Measurements from ENCODE around the gene SLC24A3. TPM values are rescaled to one million over a fixed set of nuclear protein-coding genes. Genes with fewer than 3 reads are reported as not detected.

SLC24A3 gene
- total and polyA plus RNA-seq, 2 experiments from 2014 or later, result not detected

DNA sequence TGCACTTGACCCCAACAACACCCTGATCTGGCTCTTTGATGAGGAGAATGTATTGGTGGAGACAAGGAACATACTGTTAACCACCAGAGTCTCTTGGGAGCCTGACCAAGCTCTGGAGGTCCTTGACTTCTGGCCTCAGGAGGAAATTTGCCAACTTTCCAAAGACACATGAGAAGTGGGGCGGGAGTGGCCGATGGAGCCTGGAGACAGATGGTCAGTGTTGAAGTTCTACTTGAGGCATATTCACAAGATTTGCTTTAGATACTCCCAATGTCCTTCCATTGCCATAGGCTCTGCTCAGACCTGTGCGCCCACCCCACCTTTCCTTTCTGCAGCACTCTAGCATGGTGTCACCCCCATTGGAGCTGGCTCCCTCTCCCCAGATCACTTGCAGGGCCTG is 241.0 kb downstream of the SLC24A3 start:
- no peak overlapping the region for H3K27ac ChIP-seq
- H3K4me2 ChIP-seq (ENCODE audit: unreplicated experiment), result no peak overlapping the region
- H3F3A ChIP-seq (ENCODE audit: insufficient read depth), result no peaks in the 10 kb centered on the region
- no peak overlapping the region for H2AFZ ChIP-seq
- H3K9ac ChIP-seq, result no peak overlapping the region
- 62 to 70% methylated on average over 3 of the region's 3 CpGs for WGBS, 2 experiments (ENCODE audit: low coverage in 1 of 2, low lambda C conversion rate in 2 of 2, missing lambda C conversion rate in 2 of 2)
- H3K9me2 ChIP-seq (ENCODE audit: insufficient read depth), result no peaks in the 10 kb centered on the region
- no peak overlapping the region for H3K4me3 ChIP-seq
- H3K36me3 ChIP-seq (ENCODE audit: low read depth), result no peaks in the 10 kb centered on the region
- no peak for TF ChIP-seq EZH2phosphoT487 (IDR thresholded peaks at IDR 0.05; ENCODE audit: insufficient read depth, low read depth)
- TF ChIP-seq EZH2 (IDR thresholded peaks at IDR 0.05; ENCODE audit: insufficient read depth, poor library complexity, severe bottlenecking), result no peak
- no peaks in the 10 kb centered on the region for H3K27me3 ChIP-seq (replicated peaks; ENCODE audit: insufficient read depth)
- H3K4me1 ChIP-seq (ENCODE audit: insufficient read depth), result no peaks in the 10 kb centered on the region
- in situ Hi-C loops (cut with MboI), result no loop called here
- H3K79me2 ChIP-seq (ENCODE audit: insufficient read depth), result no peaks in the 10 kb centered on the region
- H3K9me3 ChIP-seq (ENCODE audit: low read depth), result no peaks in the 10 kb centered on the region
- DNase-seq, result no peak
- no peaks in the 10 kb centered on the region for H4K20me1 ChIP-seq (ENCODE audit: insufficient read depth)

DNA sequence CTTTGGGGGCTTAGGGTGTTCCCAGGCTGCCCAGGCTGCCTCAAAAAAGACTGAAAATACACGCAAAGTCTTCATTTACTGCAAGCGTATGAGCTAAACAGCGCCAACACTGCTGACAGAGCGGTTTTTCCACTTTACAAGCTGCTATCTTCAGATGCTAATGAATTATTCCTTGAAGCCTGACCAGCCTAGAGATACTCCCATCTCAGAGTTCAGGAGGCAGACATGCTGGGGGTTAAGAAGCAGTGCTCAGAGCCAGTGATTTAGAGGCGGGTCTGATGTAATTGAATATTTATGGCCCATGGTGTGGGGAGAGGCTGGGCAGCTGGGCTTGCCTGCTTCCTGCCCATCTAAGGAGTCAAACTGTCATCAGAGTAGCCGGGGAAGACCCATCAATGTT is 241.4 kb downstream of the SLC24A3 start:
- no peaks in the 10 kb centered on the region for H3K36me3 ChIP-seq (ENCODE audit: low read depth)
- no peak overlapping the region for H3K4me2 ChIP-seq (ENCODE audit: unreplicated experiment)
- no peaks in the 10 kb centered on the region for H3F3A ChIP-seq (ENCODE audit: insufficient read depth)
- no peaks in the 10 kb centered on the region for H3K4me1 ChIP-seq (ENCODE audit: insufficient read depth)
- H4K20me1 ChIP-seq (ENCODE audit: insufficient read depth), result no peaks in the 10 kb centered on the region
- H2AFZ ChIP-seq, result no peak overlapping the region
- no peaks in the 10 kb centered on the region for H3K27me3 ChIP-seq (replicated peaks; ENCODE audit: insufficient read depth)
- H3K79me2 ChIP-seq (ENCODE audit: insufficient read depth), result no peaks in the 10 kb centered on the region
- H3K4me3 ChIP-seq, result no peak overlapping the region
- no peak overlapping the region for H3K9ac ChIP-seq
- H3K9me3 ChIP-seq (ENCODE audit: low read depth), result no peaks in the 10 kb centered on the region
- H3K9me2 ChIP-seq (ENCODE audit: insufficient read depth), result no peaks in the 10 kb centered on the region
- WGBS, 2 experiments (ENCODE audit: low coverage in 1 of 2, low lambda C conversion rate in 2 of 2, missing lambda C conversion rate in 2 of 2), result 57 to 63% methylated on average over 6 of the region's 6 CpGs
- in situ Hi-C loops (cut with MboI), result no loop called here
- TF ChIP-seq EZH2 (IDR thresholded peaks at IDR 0.05; ENCODE audit: insufficient read depth, poor library complexity, severe bottlenecking), result no peak
- TF ChIP-seq EZH2phosphoT487 (IDR thresholded peaks at IDR 0.05; ENCODE audit: insufficient read depth, low read depth), result no peak
- DNase-seq, result no peak
- H3K27ac ChIP-seq, result no peak overlapping the region

DNA sequence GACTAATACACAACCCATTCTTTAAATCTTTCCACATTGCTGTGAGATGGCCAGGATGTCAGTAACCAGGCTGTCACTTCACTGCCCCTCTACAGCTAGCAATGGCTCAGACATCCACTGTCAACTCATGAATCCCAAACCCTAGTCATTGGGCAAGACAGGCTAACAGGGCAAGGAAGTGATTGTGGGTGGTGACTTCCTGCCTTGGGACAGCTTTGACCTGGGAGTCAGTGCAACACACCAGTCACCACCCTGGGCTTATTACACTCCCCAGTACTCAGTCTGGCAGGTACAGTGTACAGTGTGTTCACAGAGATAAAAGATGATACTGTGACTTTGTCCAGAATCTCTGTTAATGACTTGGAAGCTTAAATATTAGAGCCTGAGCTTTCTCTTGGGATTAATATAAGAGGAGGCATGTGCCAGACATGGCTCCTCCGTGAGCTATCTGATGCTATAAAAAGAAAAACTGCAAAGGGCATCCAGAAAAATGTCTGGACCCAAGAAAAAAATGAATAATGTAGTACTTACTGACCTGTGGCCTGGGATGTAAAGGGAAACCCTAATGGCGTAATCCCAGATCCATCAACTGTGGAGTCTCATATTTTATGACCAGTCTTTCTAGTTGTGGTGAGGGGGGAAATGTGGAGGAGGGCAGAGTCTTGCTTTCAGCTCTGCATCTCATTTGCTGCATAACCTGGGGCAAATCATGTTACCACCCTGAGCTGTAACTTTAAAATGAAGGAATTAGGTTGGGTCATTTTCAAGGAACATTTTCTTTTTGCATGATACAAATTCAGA is 244.4 kb downstream of the SLC24A3 start:
- H3K4me1 ChIP-seq (ENCODE audit: insufficient read depth), result no peaks in the 10 kb centered on the region
- H3K9ac ChIP-seq, result no peak overlapping the region
- DNase-seq, result no peak
- no peak overlapping the region for H2AFZ ChIP-seq
- no peak overlapping the region for H3K4me2 ChIP-seq (ENCODE audit: unreplicated experiment)
- H3K4me3 ChIP-seq, result no peak overlapping the region
- no peaks in the 10 kb centered on the region for H3K9me3 ChIP-seq (ENCODE audit: low read depth)
- H3K27ac ChIP-seq, result no peak overlapping the region
- no peaks in the 10 kb centered on the region for H3K27me3 ChIP-seq (replicated peaks; ENCODE audit: insufficient read depth)
- H3K9me2 ChIP-seq (ENCODE audit: insufficient read depth), result no peaks in the 10 kb centered on the region
- in situ Hi-C loops (cut with MboI), result no loop called here
- no peaks in the 10 kb centered on the region for H3K79me2 ChIP-seq (ENCODE audit: insufficient read depth)
- no peaks in the 10 kb centered on the region for H3K36me3 ChIP-seq (ENCODE audit: low read depth)
- 50 to 58% methylated on average over 2 of the region's 2 CpGs for WGBS, 2 experiments (ENCODE audit: low coverage in 1 of 2, low lambda C conversion rate in 2 of 2, missing lambda C conversion rate in 2 of 2)
- H4K20me1 ChIP-seq (ENCODE audit: insufficient read depth), result no peaks in the 10 kb centered on the region
- TF ChIP-seq EZH2phosphoT487 (IDR thresholded peaks at IDR 0.05; ENCODE audit: insufficient read depth, low read depth) (no peak), EZH2 (IDR thresholded peaks at IDR 0.05; ENCODE audit: insufficient read depth, poor library complexity, severe bottlenecking) (no peak)
- H3F3A ChIP-seq (ENCODE audit: insufficient read depth), result no peaks in the 10 kb centered on the region

DNA sequence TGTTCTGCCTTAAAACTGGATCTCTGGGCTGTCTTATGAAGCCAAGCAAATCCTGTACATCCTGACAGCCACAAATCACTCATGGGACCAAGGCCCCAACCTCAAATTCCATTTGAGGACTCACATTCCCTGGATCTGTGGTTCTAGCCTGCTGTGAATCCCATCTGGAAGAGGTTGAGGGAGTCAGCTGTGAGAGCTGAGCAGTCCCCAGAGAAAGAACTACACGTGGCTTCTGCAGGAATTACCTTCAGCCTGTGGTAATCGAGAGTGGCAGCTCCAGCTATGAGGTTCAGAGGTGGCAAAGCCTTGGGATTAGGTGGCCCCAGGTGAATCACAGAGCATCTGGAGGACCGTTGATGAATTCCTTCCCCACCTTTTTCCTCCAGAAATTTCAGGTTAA is 245.2 kb downstream of the SLC24A3 start:
- Histone ChIP-seq H3K36me3 (ENCODE audit: low read depth) (no peaks in the 10 kb centered on the region), H3K27ac (no peak overlapping the region), H2AFZ (no peak overlapping the region), H3K4me1 (ENCODE audit: insufficient read depth) (no peaks in the 10 kb centered on the region), H3K79me2 (ENCODE audit: insufficient read depth) (no peaks in the 10 kb centered on the region), H3K9ac (no peak overlapping the region), H3K4me3 (no peak overlapping the region), H3K9me2 (ENCODE audit: insufficient read depth) (no peaks in the 10 kb centered on the region), H3K9me3 (ENCODE audit: low read depth) (no peaks in the 10 kb centered on the region), H3K27me3 (replicated peaks; ENCODE audit: insufficient read depth) (no peaks in the 10 kb centered on the region), H4K20me1 (ENCODE audit: insufficient read depth) (no peaks in the 10 kb centered on the region), H3F3A (ENCODE audit: insufficient read depth) (no peaks in the 10 kb centered on the region), H3K4me2 (ENCODE audit: unreplicated experiment) (no peak overlapping the region)
- DNase-seq, result no peak
- TF ChIP-seq EZH2 (IDR thresholded peaks at IDR 0.05; ENCODE audit: insufficient read depth, poor library complexity, severe bottlenecking), result no peak
- TF ChIP-seq EZH2phosphoT487 (IDR thresholded peaks at IDR 0.05; ENCODE audit: insufficient read depth, low read depth), result no peak
- WGBS, 2 experiments (ENCODE audit: low coverage in 1 of 2, low lambda C conversion rate in 2 of 2, missing lambda C conversion rate in 2 of 2), result 15 to 18% methylated on average over 3 of the region's 3 CpGs
- in situ Hi-C loops (cut with MboI), result no loop called here
